CD4-positive, alpha-beta T cell treated with Interleukin-17A for 4 hours (primary cell): ENCODE data around the gene UBASH3A.

Source experiments
- DNase-seq: peaks from one replicate; pipeline ENCODE4 v3.0.0-alpha.2; 2020; ENCODE audit warnings: mixed read lengths

The UBASH3A gene

GRCh38 chr21:42493109-42494060 lies 89.7 kb downstream of the UBASH3A start:
- DNase-seq = no peak

- no peak for DNase-seq
Observed at GRCh38 chr21:42495027-42495426, 91.3 kb downstream of the UBASH3A start.

- no peak for DNase-seq
Observed at GRCh38 chr21:42495765-42496119, 92.0 kb downstream of the UBASH3A start.

GRCh38 chr21:42496120-42496838 lies 92.6 kb downstream of the UBASH3A start, which contains the start of gene RSPH1:
RSPH1 (minus strand) TSS chr21:42496224; CDS start chr21:42496186, 38 bp downstream.
- DNase-seq = peak; percentile 100

GRCh38 chr21:42496839-42497202 lies 93.1 kb downstream of the UBASH3A start:
- DNase-seq = no peak
